SHP77 (cell line): ENCODE measurements around the gene CTU2.

ENCODE experiments used
- DNase-seq, 2 experiments: peaks; one replicate each; lab custom pipeline; 2025; lab: John Stamatoyannopoulos, UW

CTU2 gene

GRCh38 chr16:88743693-88744576 lies 37.6 kb downstream of the CTU2 start:
- DNase-seq, result peak; percentile 78 to 80

DNA sequence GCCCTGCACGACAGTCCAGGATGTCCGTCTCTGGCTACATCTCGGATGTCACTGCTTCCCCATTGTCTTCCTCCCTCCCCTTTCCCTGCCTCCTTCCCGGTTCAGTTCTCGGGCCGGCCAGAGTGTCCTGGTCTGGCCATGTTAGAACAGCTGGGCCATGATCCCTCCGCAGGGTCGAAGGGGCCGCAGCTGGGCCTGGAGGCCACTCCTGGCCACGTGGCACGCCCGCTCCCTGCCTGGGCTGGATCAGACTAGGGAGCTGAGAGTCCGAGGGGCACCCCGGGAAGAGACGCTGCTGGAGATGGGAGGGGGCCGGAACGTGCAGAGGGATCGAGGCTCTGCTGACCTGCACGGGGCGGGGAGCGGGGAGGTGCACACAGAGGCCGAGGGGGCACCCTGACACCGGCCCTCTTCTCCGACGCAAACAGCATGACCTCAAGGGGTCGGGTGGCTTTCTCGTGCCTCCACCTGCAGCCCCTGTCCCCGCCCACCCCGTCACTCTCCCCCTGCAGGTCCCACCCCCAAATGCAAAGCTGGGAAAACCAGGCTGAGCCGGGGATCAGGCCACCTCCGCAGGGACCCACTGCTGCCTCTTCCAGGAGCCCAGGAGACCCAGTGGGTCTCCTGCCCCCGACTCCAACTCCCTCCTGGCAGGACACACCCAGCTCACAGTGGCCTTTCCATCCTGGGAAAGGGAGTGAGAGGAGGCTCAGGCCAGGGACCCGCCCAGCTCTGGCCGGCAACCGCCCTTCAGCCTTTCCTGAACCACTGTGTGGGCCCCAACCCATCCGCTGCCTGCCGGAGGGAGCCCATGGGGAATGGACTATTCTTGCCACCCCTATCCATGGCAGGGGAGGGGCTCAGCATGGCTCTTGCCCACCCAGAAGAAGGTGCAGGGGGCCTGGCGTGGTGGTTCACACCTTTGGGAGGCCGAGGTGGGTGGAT lies 38.5 kb downstream of the CTU2 start:
- no peak for DNase-seq

GRCh38 chr16:88746506-88746905 lies 40.2 kb downstream of the CTU2 start:
- DNase-seq, result no peak

DNA sequence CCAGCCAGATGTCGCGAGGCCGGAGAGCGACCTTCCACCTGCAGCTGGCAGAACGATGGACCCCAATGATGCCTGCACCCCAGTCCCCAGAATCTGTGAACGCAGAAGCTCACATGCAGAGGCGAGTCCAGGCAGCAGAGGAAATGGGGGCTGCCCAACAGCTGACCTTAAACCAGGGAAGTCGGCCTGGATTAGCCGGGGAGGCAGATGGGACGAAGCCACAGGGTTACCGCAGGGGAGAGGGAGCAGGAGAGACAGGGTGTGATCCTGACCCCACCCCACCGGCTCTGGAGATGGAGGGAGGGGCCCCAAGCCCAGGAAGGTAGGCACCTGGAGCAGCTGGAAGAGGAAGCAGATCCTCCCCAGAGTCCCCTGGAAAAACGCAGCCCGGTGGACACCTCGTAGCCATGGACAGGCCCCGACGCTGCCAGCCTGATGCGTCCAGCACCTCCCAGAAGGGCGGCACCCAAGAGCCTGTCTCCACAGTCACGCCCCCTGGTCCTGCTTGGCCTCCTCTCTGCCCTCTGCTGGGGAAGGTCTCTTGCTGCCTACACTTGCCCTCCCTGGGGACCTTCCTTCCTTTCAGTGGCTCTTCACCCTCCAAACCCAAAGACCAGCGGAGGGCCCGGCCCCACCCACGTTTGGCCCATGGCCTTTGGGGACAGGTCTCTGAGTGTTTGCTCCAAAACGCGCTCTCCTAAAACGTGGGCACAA lies 41.4 kb downstream of the CTU2 start:
- peak; percentile 40 to 56 for DNase-seq

GRCh38 chr16:88748364-88748763 lies 42.1 kb downstream of the CTU2 start:
- no peak for DNase-seq

DNA sequence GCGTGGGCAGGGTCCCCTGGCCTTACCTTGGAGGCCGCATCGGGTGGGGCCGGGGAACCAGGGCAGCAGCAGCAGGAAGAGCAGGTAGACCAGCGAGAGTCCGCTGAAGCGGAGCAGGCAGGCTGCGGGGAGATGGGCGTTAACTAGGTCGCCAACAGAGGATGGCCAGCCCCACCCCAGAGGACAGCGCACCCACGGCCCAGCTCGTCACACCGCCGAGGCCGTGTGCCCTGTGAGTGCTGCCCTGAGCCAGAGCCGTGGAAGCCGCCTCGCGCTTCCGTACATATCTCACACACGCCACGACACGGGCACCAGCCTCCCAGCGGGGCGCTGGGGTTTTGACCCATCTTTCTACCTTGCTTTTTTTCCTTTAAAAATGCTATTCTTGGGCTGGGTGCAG lies 43.1 kb downstream of the CTU2 start:
- no peak for DNase-seq

- DNase-seq, result no peak
Observed at GRCh38 chr16:88750854-88751253, 44.6 kb downstream of the CTU2 start.

- DNase-seq, result no peak
Observed at GRCh38 chr16:88752386-88753002, 46.2 kb downstream of the CTU2 start.

DNA sequence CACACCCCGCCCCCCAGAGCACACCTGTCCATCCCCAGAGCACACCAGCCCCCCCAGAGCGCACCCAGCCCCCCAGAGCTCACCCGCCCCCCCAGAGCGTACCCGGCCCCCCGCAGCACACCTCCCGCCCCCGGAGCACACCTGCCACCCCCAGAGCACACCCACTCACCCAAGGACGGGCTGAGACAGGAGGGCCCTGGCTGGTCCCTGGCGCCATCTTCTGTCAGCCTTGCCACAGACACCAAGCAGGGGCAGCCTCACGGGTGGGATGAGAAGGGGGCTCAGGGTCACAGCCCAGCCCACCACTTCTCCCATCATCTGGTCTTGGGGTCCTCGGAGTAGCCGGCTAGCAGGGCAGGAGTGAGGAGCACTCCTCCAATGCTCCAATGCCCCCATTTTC lies 46.9 kb downstream of the CTU2 start:
- no peak for DNase-seq

- DNase-seq, result no peak
Observed at GRCh38 chr16:88753602-88754001, 47.3 kb downstream of the CTU2 start.

DNA sequence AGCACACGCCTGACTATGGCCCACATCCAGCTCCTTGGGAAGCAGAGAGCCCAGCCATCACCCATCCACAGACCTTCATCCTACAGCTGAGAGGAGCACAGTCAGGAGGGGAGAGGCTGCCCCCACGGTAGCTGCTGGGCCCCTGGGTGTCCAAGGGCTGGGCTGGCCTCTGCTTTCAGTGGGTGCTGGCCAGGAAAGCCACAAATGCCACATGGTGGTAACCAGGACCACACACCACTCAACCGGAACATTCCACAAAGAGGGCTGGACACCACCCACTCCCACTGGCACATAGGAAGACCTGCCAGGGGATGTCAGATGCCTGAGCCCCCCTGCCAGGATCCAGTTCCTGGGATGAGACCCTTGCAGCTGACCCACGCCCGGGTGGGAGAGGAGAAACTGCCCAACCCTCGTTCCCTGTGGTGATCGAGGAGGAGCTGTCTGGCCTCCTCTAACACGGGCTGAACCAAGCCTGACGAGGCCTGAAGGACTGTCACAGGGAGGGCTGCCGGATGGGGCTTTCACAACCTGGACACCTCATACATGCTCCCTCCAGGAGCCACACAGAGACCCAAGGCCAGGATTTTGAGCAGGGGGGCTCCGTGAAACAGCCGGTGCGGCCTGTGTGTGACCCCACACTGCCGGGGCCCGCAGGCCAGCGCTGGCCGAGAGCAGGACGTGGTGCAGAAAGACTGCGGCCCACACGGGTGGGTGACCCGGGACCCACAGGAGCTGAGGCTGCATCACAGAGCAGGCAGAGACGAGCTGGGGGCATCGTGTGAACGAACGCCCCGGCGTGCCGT lies 48.0 kb downstream of the CTU2 start:
- no peak for DNase-seq

DNA sequence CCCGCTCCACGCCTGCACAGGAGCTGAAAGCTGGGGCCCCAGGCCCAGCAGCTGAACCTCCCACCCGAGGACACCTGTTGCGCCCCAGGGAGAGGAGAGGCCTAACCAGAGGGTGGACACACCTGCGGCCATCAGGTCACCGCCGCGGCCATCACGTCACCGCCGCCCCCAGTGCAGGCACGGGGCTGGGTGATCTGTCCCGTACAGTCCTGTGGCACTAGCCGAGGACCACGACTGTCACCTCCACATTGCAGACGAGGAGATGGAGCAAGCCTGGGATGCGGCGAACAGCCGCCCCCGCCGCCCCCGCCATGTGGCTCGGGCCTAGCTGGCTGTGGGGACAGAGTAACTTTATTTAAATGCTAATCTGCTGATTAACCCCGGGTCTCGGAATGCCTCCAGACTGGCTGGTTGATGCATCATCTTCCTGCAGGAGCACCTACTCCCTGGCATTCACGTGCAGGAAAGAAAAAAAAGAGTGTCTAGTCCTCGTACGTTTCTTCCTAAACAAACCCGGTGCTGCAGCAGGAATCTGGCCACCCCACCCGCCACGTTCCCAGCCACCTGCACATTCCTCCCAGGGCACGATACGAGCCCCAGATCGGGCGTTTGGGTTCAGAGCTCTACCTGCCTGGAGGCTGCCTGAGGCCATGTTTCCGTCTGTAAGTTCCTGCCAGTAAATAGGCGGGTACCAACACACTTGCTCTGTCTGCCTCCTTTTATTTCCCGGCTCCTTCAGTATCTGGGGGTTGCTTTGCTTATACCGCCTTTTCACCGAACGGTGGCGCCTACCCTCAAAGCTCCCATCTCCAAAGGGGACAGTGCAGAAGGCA lies 48.8 kb downstream of the CTU2 start:
- DNase-seq, result no peak

DNA sequence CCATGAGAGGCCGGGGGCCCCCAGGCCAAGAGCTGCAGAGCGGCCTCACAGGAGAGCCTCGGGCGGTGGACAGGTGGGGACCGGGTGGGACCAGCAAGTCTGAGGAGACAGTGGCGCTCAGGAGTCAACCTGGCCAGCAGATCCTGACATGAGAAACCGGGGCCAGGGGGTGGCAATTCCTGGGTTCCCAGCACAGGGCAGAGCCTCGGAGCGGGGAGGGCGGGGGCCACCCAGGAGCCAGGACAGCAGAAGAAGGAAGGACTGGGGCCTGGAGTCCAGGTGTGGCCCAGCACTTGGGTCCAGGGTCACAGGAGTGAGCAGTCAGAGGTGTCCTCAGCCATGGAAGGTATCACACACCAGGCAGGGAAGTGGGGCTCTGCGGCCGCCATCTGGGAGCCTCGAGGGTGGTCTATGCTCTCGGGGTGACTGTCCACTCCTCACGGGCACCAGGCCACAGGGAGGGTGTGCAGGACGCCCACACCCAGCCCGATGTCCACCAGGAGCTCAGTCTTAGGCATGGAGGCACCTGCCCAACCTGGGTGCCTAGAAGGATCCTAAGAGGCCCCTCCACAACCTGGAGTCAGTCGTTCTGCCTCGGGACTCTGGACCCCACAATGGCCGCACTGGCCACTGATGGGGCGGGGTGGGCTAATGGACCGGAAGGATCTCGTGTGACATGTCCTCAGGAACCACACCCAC lies 49.6 kb downstream of the CTU2 start:
- no peak for DNase-seq

DNA sequence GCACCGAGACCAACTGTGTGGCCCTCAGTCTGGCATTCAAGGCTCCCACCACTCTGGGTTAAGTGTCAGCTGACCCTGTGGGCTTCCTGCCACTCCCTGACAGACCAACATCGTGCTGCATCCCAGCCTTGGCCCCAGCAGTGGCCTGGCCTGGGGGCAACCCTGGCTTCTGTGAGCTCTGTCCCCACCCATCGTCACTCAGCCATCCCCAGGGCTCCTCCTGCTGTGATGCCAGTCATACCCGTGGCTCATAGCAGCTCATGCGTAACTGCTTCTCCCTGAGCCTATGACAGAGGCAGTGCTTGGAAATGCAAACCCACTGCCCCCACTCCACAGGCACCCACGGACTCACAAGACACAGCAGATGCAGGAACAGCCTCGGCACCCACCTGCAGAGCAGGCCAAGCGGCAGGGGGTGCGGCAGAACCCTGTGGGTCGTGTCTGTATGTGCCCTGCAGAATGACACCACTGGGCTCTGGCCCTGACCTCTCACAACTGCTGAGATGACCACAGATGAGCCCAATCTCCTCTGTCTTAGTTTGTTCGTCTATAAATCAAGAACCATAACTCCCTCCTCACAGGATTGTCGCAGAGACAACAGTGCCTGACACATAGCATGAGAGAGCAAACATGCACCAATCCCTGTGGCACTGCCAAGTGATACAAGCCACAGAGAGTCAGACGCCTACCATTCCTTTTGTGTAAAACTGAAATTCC lies 52.1 kb downstream of the CTU2 start:
- DNase-seq, result no peak

- DNase-seq, result no peak
Observed at GRCh38 chr16:88758944-88759244, 52.6 kb downstream of the CTU2 start.

GRCh38 chr16:88759245-88759975 lies 53.1 kb downstream of the CTU2 start:
- DNase-seq, result peak; percentile 73 to 78

- DNase-seq, result no peak
Observed at GRCh38 chr16:88759976-88760350, 53.7 kb downstream of the CTU2 start.

DNA sequence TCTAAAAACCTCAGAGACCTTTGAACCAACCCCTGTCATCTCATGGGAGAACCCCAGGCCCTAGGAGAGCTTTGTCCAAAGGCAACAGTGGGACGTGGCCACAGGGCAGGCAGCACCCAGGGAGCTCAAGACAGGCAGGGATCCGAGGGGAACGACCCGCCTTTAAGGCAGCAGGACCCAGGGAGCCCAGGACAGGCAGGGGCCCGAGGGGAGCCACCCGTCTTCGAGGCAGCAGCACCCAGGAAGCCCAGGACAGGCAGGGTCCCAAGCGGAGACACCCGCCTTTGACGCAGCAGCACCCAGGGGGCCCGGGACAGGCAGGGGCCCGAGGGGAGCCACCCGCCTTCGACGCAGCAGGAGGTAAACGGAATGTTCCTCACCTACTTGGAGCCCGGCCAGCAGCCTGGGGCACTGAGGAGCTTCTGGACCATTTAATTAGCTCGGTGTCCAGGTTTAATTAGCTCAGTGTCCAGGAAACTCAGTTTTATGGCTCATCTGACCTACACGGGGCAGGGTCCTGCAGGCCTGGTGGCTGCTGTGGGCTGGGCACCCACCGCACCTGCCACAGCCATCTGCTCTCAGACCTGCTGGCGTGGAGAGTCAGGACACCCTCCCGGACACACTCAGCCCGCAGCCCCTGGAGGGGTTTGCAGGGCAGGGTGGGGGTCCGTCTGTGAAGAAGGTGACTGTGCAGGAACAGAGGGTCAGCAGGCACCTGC lies 54.3 kb downstream of the CTU2 start:
- no peak for DNase-seq
